ENCODE measurements around the gene CYS1.

CYS1 gene

DNA sequence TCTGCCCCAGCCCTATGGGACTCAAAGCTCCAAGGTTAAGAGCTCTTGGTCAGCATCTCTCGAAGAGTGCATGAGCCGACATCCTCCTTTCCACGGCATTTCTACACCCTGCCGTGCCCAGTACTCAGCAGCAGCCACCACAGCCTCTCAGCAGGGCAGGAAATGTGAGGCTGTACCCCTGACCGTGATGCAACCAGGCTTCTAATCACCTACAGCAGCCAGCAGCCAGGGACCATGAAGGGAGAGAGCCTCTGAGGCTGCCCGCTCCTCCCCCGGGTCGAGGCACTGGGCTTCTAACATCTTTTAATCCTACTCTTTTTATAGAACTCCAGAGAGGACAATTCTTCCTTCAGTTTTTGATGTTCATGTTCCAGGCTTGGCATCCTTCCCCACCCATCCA, 6.5 kb downstream of the CYS1 start:
- DNase-seq (ENCODE audit: low spot score), result no peak
- in situ Hi-C loops (cut with MboI; ENCODE audit: low pct_unique_long_range_greater_than_20kb, low sequenced_read_pairs, unreplicated experiment), result no loop called here
- TF ChIP-seq, protein P1, sequence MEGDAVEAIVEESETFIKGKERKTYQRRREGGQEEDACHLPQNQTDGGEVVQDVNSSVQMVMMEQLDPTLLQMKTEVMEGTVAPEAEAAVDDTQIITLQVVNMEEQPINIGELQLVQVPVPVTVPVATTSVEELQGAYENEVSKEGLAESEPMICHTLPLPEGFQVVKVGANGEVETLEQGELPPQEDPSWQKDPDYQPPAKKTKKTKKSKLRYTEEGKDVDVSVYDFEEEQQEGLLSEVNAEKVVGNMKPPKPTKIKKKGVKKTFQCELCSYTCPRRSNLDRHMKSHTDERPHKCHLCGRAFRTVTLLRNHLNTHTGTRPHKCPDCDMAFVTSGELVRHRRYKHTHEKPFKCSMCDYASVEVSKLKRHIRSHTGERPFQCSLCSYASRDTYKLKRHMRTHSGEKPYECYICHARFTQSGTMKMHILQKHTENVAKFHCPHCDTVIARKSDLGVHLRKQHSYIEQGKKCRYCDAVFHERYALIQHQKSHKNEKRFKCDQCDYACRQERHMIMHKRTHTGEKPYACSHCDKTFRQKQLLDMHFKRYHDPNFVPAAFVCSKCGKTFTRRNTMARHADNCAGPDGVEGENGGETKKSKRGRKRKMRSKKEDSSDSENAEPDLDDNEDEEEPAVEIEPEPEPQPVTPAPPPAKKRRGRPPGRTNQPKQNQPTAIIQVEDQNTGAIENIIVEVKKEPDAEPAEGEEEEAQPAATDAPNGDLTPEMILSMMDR (IDR thresholded peaks at IDR 0.05; ENCODE audit: extremely low read depth, insufficient read depth, missing control alignments), result no peak

DNA sequence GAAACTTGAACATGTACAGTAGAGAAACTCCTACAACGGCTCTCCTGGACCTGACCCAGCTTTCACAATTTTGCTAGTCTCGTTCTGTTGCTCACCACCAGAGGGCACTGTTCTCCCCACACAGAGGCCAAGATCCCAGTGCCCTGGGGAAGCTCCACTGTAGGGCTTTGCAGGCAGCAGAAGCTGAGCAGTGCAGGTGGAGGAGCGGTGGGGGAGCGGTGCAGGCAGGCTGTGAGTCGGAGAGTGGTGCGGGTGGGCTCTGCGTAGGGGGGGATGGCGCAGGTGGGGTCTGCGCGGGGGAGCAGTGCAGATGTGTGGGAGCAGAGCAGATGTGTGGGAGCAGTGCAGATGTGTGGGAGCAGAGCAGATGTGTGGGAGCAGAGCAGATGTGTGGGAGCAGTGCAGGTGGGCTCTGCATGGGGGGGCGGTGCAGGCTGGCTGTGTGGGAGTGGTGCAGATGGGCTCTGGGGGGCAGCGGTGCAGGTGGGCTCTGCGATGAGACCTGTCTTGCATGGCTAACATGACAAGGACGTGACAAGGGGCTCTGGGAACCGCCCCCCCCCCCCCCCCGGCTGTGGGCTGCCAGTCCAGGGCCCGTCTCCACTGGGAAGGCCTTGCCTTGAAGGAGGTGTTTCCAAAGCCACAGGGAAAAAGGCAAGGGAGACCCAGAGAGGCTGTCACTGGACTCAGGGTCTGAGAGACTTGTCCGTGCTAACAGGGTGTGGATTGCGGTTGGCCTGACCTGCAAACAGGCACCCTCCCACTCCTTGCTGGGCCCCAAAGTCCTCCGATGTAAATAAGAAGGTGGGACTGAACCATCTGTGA, 7.3 kb downstream of the CYS1 start:
- TF ChIP-seq, protein P1 (IDR thresholded peaks at IDR 0.05; ENCODE audit: extremely low read depth, insufficient read depth, missing control alignments), result peak; percentile 89
- DNase-seq (ENCODE audit: low spot score), result peak; percentile 90
- in situ Hi-C loops (cut with MboI; ENCODE audit: low pct_unique_long_range_greater_than_20kb, low sequenced_read_pairs, unreplicated experiment), result no loop called here

DNA sequence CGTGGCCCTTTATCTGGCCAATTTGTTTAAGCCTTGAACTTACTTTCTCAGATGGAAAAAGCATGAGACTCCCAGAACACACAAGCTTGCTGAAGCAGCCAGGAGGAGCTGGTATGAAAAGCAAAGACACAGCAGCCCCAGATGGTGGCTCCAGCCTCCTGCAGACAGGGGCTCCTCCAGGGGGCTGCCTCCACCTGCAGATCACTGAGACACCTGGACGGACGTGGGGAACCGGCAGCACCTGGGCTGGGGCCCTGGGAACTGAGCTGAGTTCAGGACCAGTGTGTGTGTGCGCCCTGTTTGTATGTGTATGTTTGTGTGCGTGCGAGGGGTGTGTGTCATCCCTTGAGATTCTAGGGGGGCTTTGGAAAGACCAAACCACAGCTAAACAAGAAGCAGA, 8.6 kb downstream of the CYS1 start:
- TF ChIP-seq, protein P1 (IDR thresholded peaks at IDR 0.05; ENCODE audit: extremely low read depth, insufficient read depth, missing control alignments), result no peak
- in situ Hi-C loops (cut with MboI; ENCODE audit: low pct_unique_long_range_greater_than_20kb, low sequenced_read_pairs, unreplicated experiment), result no loop called here
- no peak for DNase-seq (ENCODE audit: low spot score)

GRCh38 chr2:10071176-10071575, 9.0 kb downstream of the CYS1 start:
- in situ Hi-C loops (cut with MboI; ENCODE audit: low pct_unique_long_range_greater_than_20kb, low sequenced_read_pairs, unreplicated experiment), result no loop called here
- TF ChIP-seq, protein P1 (IDR thresholded peaks at IDR 0.05; ENCODE audit: extremely low read depth, insufficient read depth, missing control alignments), result no peak
- DNase-seq (ENCODE audit: low spot score), result no peak

GRCh38 chr2:10067881-10068280, 12.3 kb downstream of the CYS1 start:
- DNase-seq (ENCODE audit: low spot score), result no peak
- TF ChIP-seq, protein P1 (IDR thresholded peaks at IDR 0.05; ENCODE audit: extremely low read depth, insufficient read depth, missing control alignments), result no peak
- in situ Hi-C loops (cut with MboI; ENCODE audit: low pct_unique_long_range_greater_than_20kb, low sequenced_read_pairs, unreplicated experiment), result no loop called here

DNA sequence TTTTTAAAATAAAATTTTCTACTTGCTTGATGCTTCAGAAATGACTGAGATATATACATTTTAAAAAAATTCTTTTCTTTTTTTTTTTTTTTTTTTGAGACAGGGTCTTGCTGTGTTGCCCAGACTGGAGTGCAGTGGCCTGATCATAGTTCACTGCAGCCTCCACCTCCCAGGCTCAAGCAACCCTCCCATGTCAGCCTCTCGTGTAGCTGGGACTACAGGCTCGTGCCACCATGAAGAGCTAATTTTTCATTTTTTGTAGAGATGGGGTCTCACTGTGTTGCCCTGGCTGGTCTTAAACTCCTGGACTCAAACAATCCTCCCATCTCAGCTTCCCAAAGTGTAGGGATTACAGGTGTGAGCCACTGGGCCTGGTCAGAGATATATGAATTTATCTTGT, 12.9 kb downstream of the CYS1 start:
- no peak for DNase-seq (ENCODE audit: low spot score)

More for the DNA sequence above, 12.9 kb downstream of the CYS1 start:
- TF ChIP-seq, protein P1 (IDR thresholded peaks at IDR 0.05; ENCODE audit: extremely low read depth, insufficient read depth, missing control alignments), result no peak
- in situ Hi-C loops (cut with MboI; ENCODE audit: low pct_unique_long_range_greater_than_20kb, low sequenced_read_pairs, unreplicated experiment), result no loop called here

Data from GM13977 (cell line).